SK-N-SH (cell line): ENCODE measurements around the gene SYNGR3. TPM values are rescaled to one million over a fixed set of nuclear protein-coding genes. Genes with fewer than 3 reads are reported as not detected.

Experiments
- CTCF ChIA-PET: fragments of 300-600, 350-600 bp; formaldehyde crosslinking; extraction: SDS; loops from one replicate; lab custom pipeline; 2021; lab: Yijun Ruan, JAX
- POLR2A ChIA-PET: fragments of 350-600 bp; sonication (Branson Sonifier 250); formaldehyde crosslinking; extraction: SDS; loops from one replicate; lab custom pipeline; 2020; ENCODE audit warnings: antibody characterized with exemption, inconsistent platforms; lab: Yijun Ruan, JAX
- DNase-seq: peaks from one replicate; pipeline ENCODE4 v3.0.0; 2012
- H2AFZ ChIP-seq: fragments of 200-600 bp; sonication (generic); 2 replicates; pipeline ENCODE4 v1.8.1; 2016; ENCODE audit warnings: antibody characterized with exemption, mild to moderate bottlenecking, low read depth
- H3F3A ChIP-seq: fragments of 200-600 bp; sonication (generic); replicated peaks from 2 replicates; pipeline ENCODE3; 2016; ENCODE audit warnings: antibody characterized with exemption, mild to moderate bottlenecking; ENCODE audit not compliant: insufficient read depth
- H3K27ac ChIP-seq, 2 experiments: fragments of 200-500 bp in 1 of 2; fragments of 200-600 bp in 1 of 2; sonication (Bioruptor generic) in 1 of 2; sonication (generic), shearing (Covaris generic) in 1 of 2; 2 replicates each; pipeline versions ENCODE4 v1.5.1 to v1.6.1; 2014 to 2016; ENCODE audit warnings: low read depth in 2 of 2, inconsistent platforms in 1 of 2, low read length in 1 of 2, mild to moderate bottlenecking in 1 of 2, mixed read lengths in 1 of 2
- H3K27me3 ChIP-seq: fragments of 200-600 bp; sonication (generic), shearing (Covaris generic); 2 replicates; pipeline ENCODE4 v1.6.1; 2016; ENCODE audit warnings: mixed run types; ENCODE audit not compliant: insufficient read depth
- H3K36me3 ChIP-seq, 2 experiments: fragments of 200-500 bp in 1 of 2; fragments of 200-600 bp in 1 of 2; sonication (Bioruptor generic) in 1 of 2; sonication (generic) in 1 of 2; replicated peaks in 1 of 2; 2 replicates each; pipeline versions ENCODE3 to v1.5.1; 2014 to 2016; ENCODE audit warnings: low read length in 1 of 2, mild to moderate bottlenecking in 1 of 2; ENCODE audit not compliant: insufficient read depth in 2 of 2, control insufficient read depth in 1 of 2
- H3K4me1 ChIP-seq, 2 experiments: fragments of 200-500 bp in 1 of 2; fragments of 200-600 bp in 1 of 2; sonication (Bioruptor generic) in 1 of 2; sonication (generic), shearing (Covaris generic) in 1 of 2; 2 replicates each; pipeline versions ENCODE4 v1.5.1 to v1.6.1; 2014 to 2016; ENCODE audit warnings: low read depth in 1 of 2, low read length in 1 of 2, mixed run types in 1 of 2; ENCODE audit not compliant: insufficient read depth in 2 of 2, control insufficient read depth in 1 of 2
- H3K4me2 ChIP-seq: fragments of 200-600 bp; sonication (generic), shearing (Covaris generic); 2 replicates; pipeline ENCODE4 v1.6.1; 2017; ENCODE audit warnings: mixed run types
- H3K4me3 ChIP-seq, 2 experiments: fragments of 200-500 bp in 1 of 2; fragments of 200-600 bp in 1 of 2; sonication (Bioruptor generic) in 1 of 2; sonication (generic), shearing (Covaris generic) in 1 of 2; 2 replicates each; pipeline versions ENCODE4 v1.5.1 to v1.8.1; 2014 to 2016; ENCODE audit warnings: low read depth in 2 of 2, inconsistent platforms in 1 of 2, low read length in 1 of 2, mild to moderate bottlenecking in 1 of 2, mixed read lengths in 1 of 2, moderate library complexity in 1 of 2
- H3K79me2 ChIP-seq: fragments of 200-600 bp; sonication (generic); 2 replicates; pipeline ENCODE4 v1.8.1; 2017; ENCODE audit warnings: mild to moderate bottlenecking; ENCODE audit not compliant: insufficient read depth
- H3K9ac ChIP-seq: fragments of 200-600 bp; sonication (generic); 2 replicates; pipeline ENCODE4 v1.6.1; 2017; ENCODE audit warnings: mixed run types
- H3K9me2 ChIP-seq: fragments of 200-600 bp; sonication (generic); 2 replicates; pipeline ENCODE4 v1.6.1; 2017; ENCODE audit warnings: mixed run types
- H3K9me3 ChIP-seq: fragments of 200-600 bp; sonication (generic); 2 replicates; pipeline ENCODE4 v1.6.1; 2017; ENCODE audit warnings: mixed run types, mild to moderate bottlenecking, moderate library complexity
- H4K20me1 ChIP-seq: fragments of 200-600 bp; sonication (generic); 2 replicates; pipeline ENCODE4 v1.6.1; 2017; ENCODE audit warnings: mild to moderate bottlenecking, mixed run types; ENCODE audit not compliant: insufficient read depth
- EP300 ChIP-seq, 2 experiments: IDR thresholded peaks; 2 replicates each; pipeline versions ENCODE4 v1.4.0 to v1.6.1; 2012; ENCODE audit warnings: borderline replicate concordance in 1 of 2, low read depth in 1 of 2, low read length in 1 of 2
- EZH2phosphoT487 ChIP-seq: fragments of 200-600 bp; sonication (generic); IDR thresholded peaks from 2 replicates; pipeline ENCODE4 v1.6.1; 2017; ENCODE audit warnings: low read depth, mixed run types, mild to moderate bottlenecking, antibody characterized with exemption, moderate library complexity, borderline replicate concordance
- FOXJ3 ChIP-seq: sonication (generic); formaldehyde crosslinking; IDR thresholded peaks from 2 replicates; pipeline ENCODE4 v1.5.1; 2020; ENCODE audit warnings: mild to moderate bottlenecking, missing genetic modification reagents
- GATA2 ChIP-seq: sonication (generic); formaldehyde crosslinking; IDR thresholded peaks from 2 replicates; pipeline ENCODE4 v1.5.0; 2020; ENCODE audit warnings: mild to moderate bottlenecking, missing genetic modification reagents
- JUND ChIP-seq: IDR thresholded peaks from 2 replicates; pipeline ENCODE4 v1.4.0; 2012
- NFIC ChIP-seq: IDR thresholded peaks from 2 replicates; pipeline ENCODE4 v1.4.0; 2012; ENCODE audit warnings: borderline replicate concordance
- NRF1 ChIP-seq: IDR thresholded peaks from 2 replicates; pipeline ENCODE4 v1.6.1; 2012; ENCODE audit warnings: low read depth, mild to moderate bottlenecking, low read length
- PBX3 ChIP-seq: IDR thresholded peaks from 2 replicates; pipeline ENCODE4; 2012
- RAD21 ChIP-seq: IDR thresholded peaks from 2 replicates; pipeline ENCODE4 v1.6.1; 2012; ENCODE audit warnings: mild to moderate bottlenecking, low read length
- RCOR1 ChIP-seq: fragments of 150-350 bp; IDR thresholded peaks from 2 replicates; pipeline ENCODE4 v1.6.1; 2017; ENCODE audit warnings: antibody characterized with exemption, low read length
- REST ChIP-seq: IDR thresholded peaks from 2 replicates; pipeline ENCODE4 v1.6.1; 2012; ENCODE audit warnings: mild to moderate bottlenecking, low read depth, low read length, moderate library complexity
- SIN3A ChIP-seq: IDR thresholded peaks from 2 replicates; pipeline ENCODE4 v1.6.1; 2012; ENCODE audit warnings: low read depth, mild to moderate bottlenecking, low read length, moderate library complexity, borderline replicate concordance
- TAF1 ChIP-seq: IDR thresholded peaks from 2 replicates; pipeline ENCODE4 v1.6.1; 2012; ENCODE audit warnings: low read depth, mild to moderate bottlenecking, low read length, moderate library complexity, borderline replicate concordance
- USF1 ChIP-seq: IDR thresholded peaks from 2 replicates; pipeline ENCODE4 v1.4.0; 2012; ENCODE audit warnings: low read depth, borderline replicate concordance
- YY1 ChIP-seq: IDR thresholded peaks from 2 replicates; pipeline ENCODE4 v1.4.0; 2012; ENCODE audit warnings: low read depth, mild to moderate bottlenecking
- WGBS: methylation state at CpG from one replicate; pipeline ENCODE4 v1.1.6; 2017; ENCODE audit warnings: low lambda C conversion rate; 5-methylcytosine and 5-hydroxymethylcytosine counted together
- polyA plus RNA-seq, 3 experiments: library from polyadenylated mRNA; depleted of rRNA; stranded (reverse); fragments of >200 nt; gene quantifications; 2 replicates each; pipeline ENCODE4 v1.2.3, GENCODE V29; 2012
- TF ChIP-seq, protein P1 (sequence below): fragments of 150-350 bp; IDR thresholded peaks from 2 replicates; pipeline ENCODE4 v1.6.1; 2017; ENCODE audit warnings: antibody characterized with exemption, low read length, low read depth, borderline replicate concordance
- TF ChIP-seq, protein P2 (sequence below): IDR thresholded peaks from 2 replicates; pipeline ENCODE4 v1.4.0; 2012; ENCODE audit warnings: low read depth, borderline replicate concordance

The SYNGR3 gene
- polyA plus RNA-seq, 1 of the 3 experiments (the other 2 are of a cell fraction) = 10.7 TPM

DNA sequence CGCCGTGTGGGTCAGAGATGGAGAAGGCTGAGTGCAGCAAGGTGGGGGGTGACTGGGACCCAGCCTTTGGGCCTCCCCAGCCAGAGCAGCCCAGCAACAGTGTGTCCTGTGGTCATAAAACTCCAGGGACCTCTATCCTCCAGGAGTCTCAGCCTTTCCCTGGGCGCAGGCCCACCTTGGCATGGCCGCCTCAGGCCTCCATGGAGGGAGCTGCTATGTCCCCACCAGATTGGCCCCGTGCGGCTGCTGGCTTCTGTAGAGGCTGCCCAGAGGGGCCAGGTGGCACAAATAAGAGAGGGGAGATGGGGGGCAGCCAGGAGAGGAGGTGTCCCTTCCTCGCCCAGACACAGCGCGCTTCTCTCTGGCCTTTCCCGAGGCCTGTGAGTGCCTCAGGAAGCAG, 2.6 kb upstream of the SYNGR3 start:
- H3K9ac ChIP-seq = no peak overlapping the region
- H3K4me2 ChIP-seq = no peak overlapping the region
- H3K4me1 ChIP-seq = peaks cover 8 to 34% of the 10 kb centered on the region in 2 experiments; a peak in 2 of 4 replicates
- CTCF ChIA-PET = interaction anchor here (0.8 to 12.9 kb wide), 2 partner anchors 17 to 220 kb away, joined by 3 to 108 read pairs; no protein-coding TSS in a partner anchor
- 89% methylated on average over 3 of the region's 10 CpGs for WGBS
- H2AFZ ChIP-seq = no peak overlapping the region
- DNase-seq = no peak
- no peaks in the 10 kb centered on the region for H4K20me1 ChIP-seq
- H3K9me2 ChIP-seq = no peaks in the 10 kb centered on the region
- TF ChIP-seq RCOR1 (no peak), EZH2phosphoT487 (no peak), USF1 (no peak), NFIC (no peak), GATA2 (CRISPR knock-in tag) (no peak)
- peaks cover 19% of the 10 kb centered on the region; the same call in 1 of the 2 replicates for H3K79me2 ChIP-seq
- no peaks in the 10 kb centered on the region for H3K27me3 ChIP-seq
- peaks cover 5 to 13% of the 10 kb centered on the region in 2 experiments for H3K36me3 ChIP-seq
- POLR2A ChIA-PET = interaction anchor here (1.0 to 1.4 kb wide), 2 partner anchors 15 to 22 kb away, joined by 4 to 5 read pairs; partner anchors contain the start of genes RPS2 and TBL3
- no peak overlapping the region for H3K27ac ChIP-seq
- no peaks in the 10 kb centered on the region for H3K9me3 ChIP-seq
- H3F3A ChIP-seq = peaks cover 13% of the 10 kb centered on the region
- no peak overlapping the region for H3K4me3 ChIP-seq

DNA sequence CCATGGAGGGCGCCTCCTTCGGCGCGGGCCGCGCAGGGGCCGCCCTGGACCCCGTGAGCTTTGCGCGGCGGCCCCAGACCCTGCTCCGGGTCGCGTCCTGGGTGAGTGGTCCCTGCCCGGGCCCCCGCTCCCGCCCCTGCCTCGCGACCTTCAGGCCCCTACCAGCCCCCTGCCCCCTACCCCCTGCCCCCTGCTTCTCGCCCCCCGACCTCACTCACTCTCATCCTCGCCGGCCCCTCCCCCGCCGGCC, 256 bp downstream of the SYNGR3 start:
- Histone ChIP-seq H3K9me2 (no peaks in the 10 kb centered on the region), H3K79me2 (peaks cover 13% of the 10 kb centered on the region; the same call in 1 of the 2 replicates), H3K36me3 (peaks cover 5 to 13% of the 10 kb centered on the region in 2 experiments), H4K20me1 (no peaks in the 10 kb centered on the region), H3K9me3 (no peaks in the 10 kb centered on the region), H3K9ac (no peak overlapping the region), H3K4me3 (peak overlapping the region; percentile 62), H3K27ac (peak overlapping the region in 1 of 2 experiments; percentile 47; a peak in 1 of 4 replicates), H3F3A (peaks cover 9% of the 10 kb centered on the region), H3K4me1 (peaks cover 4 to 24% of the 10 kb centered on the region in 2 experiments; a peak in 2 of 4 replicates), H3K27me3 (no peaks in the 10 kb centered on the region), H3K4me2 (peak overlapping the region; percentile 85; the same call in 1 of the 2 replicates), H2AFZ (no peak overlapping the region)
- POLR2A ChIA-PET = interaction anchor here (2.3 kb wide), 1 partner anchor 25 kb away, joined by 8 read pairs; the partner anchor contains the start of gene RPS2
- no peak for DNase-seq
- CTCF ChIA-PET = interaction anchor here (1.3 to 12.9 kb wide), 3 partner anchors 9 to 19 kb away, joined by 4 to 108 read pairs (median 4); no protein-coding TSS in a partner anchor
- WGBS = 0% methylated on average over 9 of the region's 25 CpGs
- no peak for TF ChIP-seq PBX3
- TF ChIP-seq RAD21 = no peak
- no peak for TF ChIP-seq RCOR1
- TF ChIP-seq, protein P1, sequence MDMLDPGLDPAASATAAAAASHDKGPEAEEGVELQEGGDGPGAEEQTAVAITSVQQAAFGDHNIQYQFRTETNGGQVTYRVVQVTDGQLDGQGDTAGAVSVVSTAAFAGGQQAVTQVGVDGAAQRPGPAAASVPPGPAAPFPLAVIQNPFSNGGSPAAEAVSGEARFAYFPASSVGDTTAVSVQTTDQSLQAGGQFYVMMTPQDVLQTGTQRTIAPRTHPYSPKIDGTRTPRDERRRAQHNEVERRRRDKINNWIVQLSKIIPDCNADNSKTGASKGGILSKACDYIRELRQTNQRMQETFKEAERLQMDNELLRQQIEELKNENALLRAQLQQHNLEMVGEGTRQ = no peak
- no peak for TF ChIP-seq FOXJ3 (CRISPR knock-in tag)
- TF ChIP-seq NRF1 = no peak
- TF ChIP-seq EZH2phosphoT487 = no peak
- TF ChIP-seq TAF1 = no peak
- TF ChIP-seq YY1 = no peak
- TF ChIP-seq REST = no peak
- TF ChIP-seq SIN3A = no peak
- no peak for TF ChIP-seq JUND
- no peak for TF ChIP-seq EP300 (IDR thresholded peaks at IDR 0.05; ENCODE audit: borderline replicate concordance in 1 of 2, low read depth in 1 of 2, low read length in 1 of 2)
- TF ChIP-seq, protein P2, sequence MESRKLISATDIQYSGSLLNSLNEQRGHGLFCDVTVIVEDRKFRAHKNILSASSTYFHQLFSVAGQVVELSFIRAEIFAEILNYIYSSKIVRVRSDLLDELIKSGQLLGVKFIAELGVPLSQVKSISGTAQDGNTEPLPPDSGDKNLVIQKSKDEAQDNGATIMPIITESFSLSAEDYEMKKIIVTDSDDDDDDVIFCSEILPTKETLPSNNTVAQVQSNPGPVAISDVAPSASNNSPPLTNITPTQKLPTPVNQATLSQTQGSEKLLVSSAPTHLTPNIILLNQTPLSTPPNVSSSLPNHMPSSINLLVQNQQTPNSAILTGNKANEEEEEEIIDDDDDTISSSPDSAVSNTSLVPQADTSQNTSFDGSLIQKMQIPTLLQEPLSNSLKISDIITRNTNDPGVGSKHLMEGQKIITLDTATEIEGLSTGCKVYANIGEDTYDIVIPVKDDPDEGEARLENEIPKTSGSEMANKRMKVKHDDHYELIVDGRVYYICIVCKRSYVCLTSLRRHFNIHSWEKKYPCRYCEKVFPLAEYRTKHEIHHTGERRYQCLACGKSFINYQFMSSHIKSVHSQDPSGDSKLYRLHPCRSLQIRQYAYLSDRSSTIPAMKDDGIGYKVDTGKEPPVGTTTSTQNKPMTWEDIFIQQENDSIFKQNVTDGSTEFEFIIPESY = no peak
